Panc1 (cell line): ENCODE measurements around the gene PCCA. TPM values are rescaled to one million over a fixed set of nuclear protein-coding genes. Genes with fewer than 3 reads are reported as not detected.

Experiments used
- ATAC-seq: fragments of 200-7000 bp; cut with Tn5 transposase; 2 replicates; pipeline ENCODE4 v1.9.1; 2020; ENCODE audit warnings: mild to moderate bottlenecking, moderate library complexity
- BruUV-seq: library from RNA; stranded (reverse); fragments of 400-500 nt; replicated peaks from 2 replicates; lab custom pipeline; 2021; lab: Mats Ljungman, UMichigan
- CTCF ChIA-PET: fragments of 300-600 bp; sonication (Branson Sonifier 250); formaldehyde crosslinking; loops from one replicate; lab custom pipeline; 2022; ENCODE audit warnings: antibody characterized with exemption; lab: Charles Lee
- POLR2A ChIA-PET: fragments of 300-600 bp; sonication (Branson Sonifier 250); formaldehyde crosslinking; loops from one replicate; lab custom pipeline; 2022; ENCODE audit warnings: antibody characterized with exemption; lab: Charles Lee
- DNase-seq: peaks from one replicate; pipeline ENCODE4 v3.0.0-alpha.2; 2010; ENCODE audit warnings: low read depth, low spot score
- H3K27ac ChIP-seq: 2 replicates; pipeline ENCODE4 v1.5.1; 2011; ENCODE audit warnings: mild to moderate bottlenecking, low read length, inconsistent platforms
- H3K27me3 ChIP-seq: fragments of 200-500 bp; sonication (Bioruptor generic); 2 replicates; pipeline ENCODE4 v1.6.0; 2014; ENCODE audit warnings: low read length, inconsistent platforms; ENCODE audit not compliant: control insufficient read depth, insufficient read depth
- H3K36me3 ChIP-seq: fragments of 200-500 bp; sonication (Bioruptor generic); 2 replicates; pipeline ENCODE4 v1.5.1; 2014; ENCODE audit warnings: inconsistent platforms, mild to moderate bottlenecking, low read length, moderate library complexity; ENCODE audit not compliant: control insufficient read depth, insufficient read depth
- H3K4me1 ChIP-seq: 2 replicates; pipeline ENCODE4 v1.5.1; 2011; ENCODE audit warnings: inconsistent platforms, mild to moderate bottlenecking, low read length, moderate library complexity; ENCODE audit not compliant: control insufficient read depth, insufficient read depth
- H3K4me3 ChIP-seq, 2 experiments: 2 replicates each; pipeline ENCODE4 v1.5.1; 2011 to 2012; ENCODE audit warnings: low read depth in 2 of 2, low read length in 2 of 2, mild to moderate bottlenecking in 2 of 2, inconsistent platforms in 1 of 2, moderate library complexity in 1 of 2
- H3K9me3 ChIP-seq: fragments of 200-500 bp; sonication (Bioruptor generic); 2 replicates; pipeline ENCODE4 v1.5.1; 2014; ENCODE audit warnings: low read depth, mild to moderate bottlenecking, inconsistent platforms, low read length, moderate library complexity; ENCODE audit not compliant: control insufficient read depth, insufficient read depth
- POLR2AphosphoS5 ChIP-seq: IDR thresholded peaks from 2 replicates; pipeline ENCODE4 v1.6.1; 2012; ENCODE audit warnings: mild to moderate bottlenecking, low read depth, low read length, moderate library complexity
- SIN3A ChIP-seq: IDR thresholded peaks from 2 replicates; pipeline ENCODE4 v1.6.1; 2012; ENCODE audit warnings: low read depth, mild to moderate bottlenecking, low read length, moderate library complexity, borderline replicate concordance; ENCODE audit not compliant: insufficient read depth
- TCF7L2 ChIP-seq: IDR thresholded peaks from 2 replicates; pipeline ENCODE4 v1.6.1; 2011; ENCODE audit warnings: mild to moderate bottlenecking, low read depth, low read length, inconsistent platforms
- in situ Hi-C: cut with HindIII; loops from 2 replicates; pipeline ENCODE4 v1.10.0; 2016; ENCODE audit warnings: low sequenced_read_pairs, low pct_unique_long_range_greater_than_20kb
- intact Hi-C: fragments of 100-400 bp; cut with micrococcal nuclease; formaldehyde crosslinking; loops from one replicate; pipeline ENCODE4 v1.10.0; 2022; ENCODE audit not compliant: unreplicated experiment
- total RNA-seq: library from RNA; stranded (reverse); gene quantifications from one replicate; pipeline ENCODE4 v1.2.1, GENCODE V29; 2021; ENCODE audit not compliant: unreplicated experiment
- TF ChIP-seq, protein P1 (sequence below): fragments of 450-650 bp; IDR thresholded peaks from 2 replicates; pipeline ENCODE4 v1.5.1; 2017; ENCODE audit warnings: mild to moderate bottlenecking
- TF ChIP-seq, protein P2 (sequence below), 2 experiments: IDR thresholded peaks; 2 replicates each; pipeline ENCODE4 v1.6.1; 2011 to 2012; ENCODE audit warnings: low read depth in 2 of 2, control low read depth in 1 of 2, low read length in 1 of 2, mild to moderate bottlenecking in 1 of 2, moderate library complexity in 1 of 2; ENCODE audit not compliant: insufficient read depth in 1 of 2

The PCCA gene
- total RNA-seq, 1 experiment from 2014 or later = 14.7 TPM

DNA sequence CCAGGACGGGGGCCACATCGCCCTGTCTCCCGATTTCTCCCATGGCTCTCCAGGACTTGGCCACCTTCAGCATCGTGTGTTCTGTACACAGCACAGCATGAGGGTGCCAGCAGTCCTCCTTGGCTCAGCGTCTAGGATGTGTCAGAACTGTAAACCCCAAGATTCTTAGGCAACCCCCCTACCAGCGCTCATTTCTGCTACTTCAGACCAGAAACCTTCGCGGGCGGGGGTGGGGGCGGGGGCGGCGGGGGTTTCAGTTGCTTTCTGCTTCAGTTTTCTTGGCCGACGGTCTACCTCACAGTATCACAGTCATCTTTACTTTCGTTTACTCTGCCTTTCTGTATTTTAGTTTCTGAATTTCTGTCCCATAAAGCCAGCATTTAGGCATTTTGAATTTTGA, 417.3 kb downstream of the PCCA start:
- in situ Hi-C loops = no loop called here
- no peaks in the 10 kb centered on the region for H3K27me3 ChIP-seq
- TF ChIP-seq, protein P1, sequence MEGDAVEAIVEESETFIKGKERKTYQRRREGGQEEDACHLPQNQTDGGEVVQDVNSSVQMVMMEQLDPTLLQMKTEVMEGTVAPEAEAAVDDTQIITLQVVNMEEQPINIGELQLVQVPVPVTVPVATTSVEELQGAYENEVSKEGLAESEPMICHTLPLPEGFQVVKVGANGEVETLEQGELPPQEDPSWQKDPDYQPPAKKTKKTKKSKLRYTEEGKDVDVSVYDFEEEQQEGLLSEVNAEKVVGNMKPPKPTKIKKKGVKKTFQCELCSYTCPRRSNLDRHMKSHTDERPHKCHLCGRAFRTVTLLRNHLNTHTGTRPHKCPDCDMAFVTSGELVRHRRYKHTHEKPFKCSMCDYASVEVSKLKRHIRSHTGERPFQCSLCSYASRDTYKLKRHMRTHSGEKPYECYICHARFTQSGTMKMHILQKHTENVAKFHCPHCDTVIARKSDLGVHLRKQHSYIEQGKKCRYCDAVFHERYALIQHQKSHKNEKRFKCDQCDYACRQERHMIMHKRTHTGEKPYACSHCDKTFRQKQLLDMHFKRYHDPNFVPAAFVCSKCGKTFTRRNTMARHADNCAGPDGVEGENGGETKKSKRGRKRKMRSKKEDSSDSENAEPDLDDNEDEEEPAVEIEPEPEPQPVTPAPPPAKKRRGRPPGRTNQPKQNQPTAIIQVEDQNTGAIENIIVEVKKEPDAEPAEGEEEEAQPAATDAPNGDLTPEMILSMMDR = no peak
- TF ChIP-seq SIN3A (no peak), TCF7L2 (no peak), POLR2AphosphoS5 (no peak)
- TF ChIP-seq, protein P2, sequence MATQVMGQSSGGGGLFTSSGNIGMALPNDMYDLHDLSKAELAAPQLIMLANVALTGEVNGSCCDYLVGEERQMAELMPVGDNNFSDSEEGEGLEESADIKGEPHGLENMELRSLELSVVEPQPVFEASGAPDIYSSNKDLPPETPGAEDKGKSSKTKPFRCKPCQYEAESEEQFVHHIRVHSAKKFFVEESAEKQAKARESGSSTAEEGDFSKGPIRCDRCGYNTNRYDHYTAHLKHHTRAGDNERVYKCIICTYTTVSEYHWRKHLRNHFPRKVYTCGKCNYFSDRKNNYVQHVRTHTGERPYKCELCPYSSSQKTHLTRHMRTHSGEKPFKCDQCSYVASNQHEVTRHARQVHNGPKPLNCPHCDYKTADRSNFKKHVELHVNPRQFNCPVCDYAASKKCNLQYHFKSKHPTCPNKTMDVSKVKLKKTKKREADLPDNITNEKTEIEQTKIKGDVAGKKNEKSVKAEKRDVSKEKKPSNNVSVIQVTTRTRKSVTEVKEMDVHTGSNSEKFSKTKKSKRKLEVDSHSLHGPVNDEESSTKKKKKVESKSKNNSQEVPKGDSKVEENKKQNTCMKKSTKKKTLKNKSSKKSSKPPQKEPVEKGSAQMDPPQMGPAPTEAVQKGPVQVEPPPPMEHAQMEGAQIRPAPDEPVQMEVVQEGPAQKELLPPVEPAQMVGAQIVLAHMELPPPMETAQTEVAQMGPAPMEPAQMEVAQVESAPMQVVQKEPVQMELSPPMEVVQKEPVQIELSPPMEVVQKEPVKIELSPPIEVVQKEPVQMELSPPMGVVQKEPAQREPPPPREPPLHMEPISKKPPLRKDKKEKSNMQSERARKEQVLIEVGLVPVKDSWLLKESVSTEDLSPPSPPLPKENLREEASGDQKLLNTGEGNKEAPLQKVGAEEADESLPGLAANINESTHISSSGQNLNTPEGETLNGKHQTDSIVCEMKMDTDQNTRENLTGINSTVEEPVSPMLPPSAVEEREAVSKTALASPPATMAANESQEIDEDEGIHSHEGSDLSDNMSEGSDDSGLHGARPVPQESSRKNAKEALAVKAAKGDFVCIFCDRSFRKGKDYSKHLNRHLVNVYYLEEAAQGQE (IDR thresholded peaks at IDR 0.05; ENCODE audit: insufficient read depth in 1 of 2, low read depth in 2 of 2, low read length in 1 of 2) = no peak

DNA sequence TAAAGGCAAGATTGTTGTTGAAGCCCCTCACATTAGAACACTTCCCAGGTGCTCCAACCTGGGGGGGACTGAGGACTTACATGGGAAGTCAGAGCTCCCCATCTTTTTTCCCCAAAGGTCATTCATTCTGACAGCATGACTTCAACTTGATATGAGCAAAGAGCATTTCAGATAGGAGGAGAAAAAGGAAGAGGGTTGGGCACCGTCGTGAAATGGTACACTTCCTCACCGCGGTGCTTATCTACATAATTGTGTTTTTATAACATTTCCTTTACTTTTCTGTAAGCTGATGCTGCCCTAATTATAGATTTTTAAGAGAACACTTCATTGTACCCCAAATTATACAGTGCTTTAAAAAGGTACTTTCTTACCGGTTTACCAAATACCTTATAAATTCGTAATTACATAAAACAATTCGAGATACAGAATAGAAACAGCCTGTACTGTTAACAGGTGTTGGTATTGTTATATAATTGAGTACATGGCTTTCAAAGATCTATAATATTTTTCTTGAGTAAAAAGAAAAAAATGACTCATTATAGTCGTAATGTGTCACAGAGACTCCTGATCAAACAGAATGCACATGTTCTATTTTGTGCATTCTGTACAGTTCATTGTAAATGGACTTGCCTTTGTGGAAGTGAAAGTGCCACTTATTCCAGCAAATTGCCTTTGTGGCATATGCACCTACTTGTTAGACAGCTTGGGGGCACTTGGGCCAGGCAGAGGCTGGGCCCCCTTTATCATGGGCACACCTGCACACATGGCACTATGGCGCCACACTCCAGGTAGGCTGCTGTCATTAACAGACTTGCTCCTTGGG, 417.9 kb downstream of the PCCA start:
- ChIA-PET CTCF (no interaction called here), POLR2A (interaction anchor here (0.6 kb wide), 1 partner anchor 17 kb away, joined by 3 read pairs; no protein-coding TSS in a partner anchor)
- Histone ChIP-seq H3K9me3 (no peaks in the 10 kb centered on the region), H3K36me3 (no peaks in the 10 kb centered on the region), H3K4me1 (no peaks in the 10 kb centered on the region; the same call in 1 of the 2 replicates), H3K27ac (no peak overlapping the region; the same call in 1 of the 2 replicates), H3K4me3 (no peak overlapping the region), H3K27me3 (no peaks in the 10 kb centered on the region)
- intact Hi-C loops (no loop called here), in situ Hi-C loops (no loop called here)
- DNase-seq (no peak), ATAC-seq (no peak)
- no TSS peak for BruUV-seq
- TF ChIP-seq TCF7L2 = no peak
- TF ChIP-seq, protein P1 = no peak
- TF ChIP-seq, protein P2 (IDR thresholded peaks at IDR 0.05; ENCODE audit: insufficient read depth in 1 of 2, low read depth in 2 of 2, low read length in 1 of 2) = no peak
- TF ChIP-seq SIN3A = no peak
- TF ChIP-seq POLR2AphosphoS5 = no peak

More for the DNA sequence above, 417.3 kb downstream of the PCCA start:
- no TSS peak for BruUV-seq
- Histone ChIP-seq H3K4me3 (no peak overlapping the region), H3K4me1 (no peaks in the 10 kb centered on the region; the same call in 1 of the 2 replicates), H3K9me3 (no peaks in the 10 kb centered on the region), H3K27ac (no peak overlapping the region), H3K36me3 (no peaks in the 10 kb centered on the region)
- ChIA-PET CTCF (no interaction called here), POLR2A (no interaction called here)
- intact Hi-C loops = no loop called here
- DNase-seq (no peak), ATAC-seq (no peak)
